A673 (cell line): Measurements from ENCODE around the gene TOP2B.

Source experiments
- EZH2 ChIP-seq: fragments of 200-600 bp; sonication (generic); IDR thresholded peaks from 2 replicates; pipeline ENCODE4 v1.6.1; 2017; ENCODE audit warnings: borderline replicate concordance, low read depth, mild to moderate bottlenecking, mixed read lengths, antibody characterized with exemption, low read length; ENCODE audit not compliant: poor library complexity, severe bottlenecking
- TF ChIP-seq, protein P1 (sequence below): fragments of 300-800, 200-600 bp; sonication (generic); conservative IDR thresholded peaks from 2 replicates; pipeline ENCODE4 v1.5.1; 2017; ENCODE audit warnings: low read depth, mild to moderate bottlenecking, antibody characterized with exemption, low read length, moderate library complexity, mixed read lengths

DNA sequence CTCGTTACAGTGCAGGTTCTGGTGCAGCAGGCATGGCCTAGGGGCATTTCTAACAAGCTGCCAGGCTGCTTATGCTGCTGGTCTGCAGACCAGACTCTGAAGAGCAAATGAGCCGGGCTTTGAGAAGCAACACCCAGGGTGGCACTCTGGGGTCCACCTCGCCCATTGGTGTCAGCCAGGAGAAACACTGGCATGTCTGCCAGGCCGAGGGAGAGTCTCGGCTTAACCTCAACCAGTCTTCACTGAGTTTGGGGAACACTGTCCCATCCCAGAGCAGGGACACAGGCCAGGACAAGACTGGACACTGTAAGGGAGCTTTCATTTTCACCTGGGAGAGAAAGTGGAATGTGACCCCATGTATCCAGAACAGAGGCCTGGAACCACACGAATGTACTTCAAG lies 93.4 kb downstream of the TOP2B start:
- no peak for TF ChIP-seq EZH2
- TF ChIP-seq, protein P1, sequence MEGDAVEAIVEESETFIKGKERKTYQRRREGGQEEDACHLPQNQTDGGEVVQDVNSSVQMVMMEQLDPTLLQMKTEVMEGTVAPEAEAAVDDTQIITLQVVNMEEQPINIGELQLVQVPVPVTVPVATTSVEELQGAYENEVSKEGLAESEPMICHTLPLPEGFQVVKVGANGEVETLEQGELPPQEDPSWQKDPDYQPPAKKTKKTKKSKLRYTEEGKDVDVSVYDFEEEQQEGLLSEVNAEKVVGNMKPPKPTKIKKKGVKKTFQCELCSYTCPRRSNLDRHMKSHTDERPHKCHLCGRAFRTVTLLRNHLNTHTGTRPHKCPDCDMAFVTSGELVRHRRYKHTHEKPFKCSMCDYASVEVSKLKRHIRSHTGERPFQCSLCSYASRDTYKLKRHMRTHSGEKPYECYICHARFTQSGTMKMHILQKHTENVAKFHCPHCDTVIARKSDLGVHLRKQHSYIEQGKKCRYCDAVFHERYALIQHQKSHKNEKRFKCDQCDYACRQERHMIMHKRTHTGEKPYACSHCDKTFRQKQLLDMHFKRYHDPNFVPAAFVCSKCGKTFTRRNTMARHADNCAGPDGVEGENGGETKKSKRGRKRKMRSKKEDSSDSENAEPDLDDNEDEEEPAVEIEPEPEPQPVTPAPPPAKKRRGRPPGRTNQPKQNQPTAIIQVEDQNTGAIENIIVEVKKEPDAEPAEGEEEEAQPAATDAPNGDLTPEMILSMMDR: no peak
